Muscle layer of duodenum (tissue), 2 donors: ENCODE data around the gene SYNJ1.
"Not testable (repeated sequence)": the region's sequence is repeated elsewhere in the genome, so short reads cannot be mapped to it uniquely, and the experiment has no call there.

Experiments
- H3K27ac ChIP-seq: one replicate; pipeline ENCODE4 v1.7.0; 2013; ENCODE audit warnings: mild to moderate bottlenecking, low read length
- H3K27me3 ChIP-seq: one replicate; pipeline ENCODE4 v1.7.0; 2013; ENCODE audit warnings: low read depth, mild to moderate bottlenecking, control low read depth, low read length
- H3K36me3 ChIP-seq, 2 donors: one replicate each; pipeline ENCODE4 v1.7.0; 2013; ENCODE audit warnings: low read length in 2 of 2, control low read depth in 1 of 2, mild to moderate bottlenecking in 1 of 2; ENCODE audit not compliant: insufficient read depth in 2 of 2, control insufficient read depth in 1 of 2
- H3K4me1 ChIP-seq, 2 donors: one replicate each; pipeline ENCODE4 v1.7.0; 2013; ENCODE audit warnings: low read length in 2 of 2, mild to moderate bottlenecking in 2 of 2, control low read depth in 1 of 2, moderate library complexity in 1 of 2; ENCODE audit not compliant: insufficient read depth in 2 of 2, control insufficient read depth in 1 of 2
- H3K4me3 ChIP-seq, 2 donors: one replicate each; pipeline ENCODE4 v1.7.0; 2013; ENCODE audit warnings: low read length in 2 of 2, low read depth in 1 of 2, mild to moderate bottlenecking in 1 of 2
- H3K9me3 ChIP-seq, 2 donors: one replicate each; pipeline ENCODE4 v1.7.0; 2013; ENCODE audit warnings: low read length in 2 of 2, control low read depth in 1 of 2, mild to moderate bottlenecking in 1 of 2; ENCODE audit not compliant: control insufficient read depth in 1 of 2
- donor health status: healthy.

SYNJ1 gene

DNA sequence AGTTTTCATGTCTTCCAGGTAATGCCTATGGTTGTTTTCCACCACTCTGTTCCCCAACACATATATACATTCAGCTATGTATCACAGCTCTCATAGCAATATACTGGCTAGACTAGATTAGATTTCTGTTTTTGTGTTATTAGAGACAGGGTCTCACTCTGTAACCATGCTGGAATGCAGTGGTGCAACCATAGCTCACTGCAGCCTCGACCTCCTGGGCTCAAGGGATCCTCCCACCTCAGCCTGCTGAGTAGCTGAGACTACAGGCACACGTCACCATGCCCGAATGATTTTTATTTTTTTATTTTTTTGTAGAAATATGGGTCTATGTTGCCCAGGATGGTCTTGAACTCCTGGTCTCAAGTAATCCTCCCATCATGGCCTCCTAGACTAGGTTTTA is 37.7 kb downstream of the SYNJ1 start:
- peaks cover 13 to 16% of the 10 kb centered on the region in 2 donors for H3K36me3 ChIP-seq
- no peaks in the 10 kb centered on the region for H3K9me3 ChIP-seq
- H3K27ac ChIP-seq: no peak overlapping the region
- H3K4me1 ChIP-seq: no peaks in the 10 kb centered on the region
- no peaks in the 10 kb centered on the region for H3K27me3 ChIP-seq
- H3K4me3 ChIP-seq: no peak overlapping the region

DNA sequence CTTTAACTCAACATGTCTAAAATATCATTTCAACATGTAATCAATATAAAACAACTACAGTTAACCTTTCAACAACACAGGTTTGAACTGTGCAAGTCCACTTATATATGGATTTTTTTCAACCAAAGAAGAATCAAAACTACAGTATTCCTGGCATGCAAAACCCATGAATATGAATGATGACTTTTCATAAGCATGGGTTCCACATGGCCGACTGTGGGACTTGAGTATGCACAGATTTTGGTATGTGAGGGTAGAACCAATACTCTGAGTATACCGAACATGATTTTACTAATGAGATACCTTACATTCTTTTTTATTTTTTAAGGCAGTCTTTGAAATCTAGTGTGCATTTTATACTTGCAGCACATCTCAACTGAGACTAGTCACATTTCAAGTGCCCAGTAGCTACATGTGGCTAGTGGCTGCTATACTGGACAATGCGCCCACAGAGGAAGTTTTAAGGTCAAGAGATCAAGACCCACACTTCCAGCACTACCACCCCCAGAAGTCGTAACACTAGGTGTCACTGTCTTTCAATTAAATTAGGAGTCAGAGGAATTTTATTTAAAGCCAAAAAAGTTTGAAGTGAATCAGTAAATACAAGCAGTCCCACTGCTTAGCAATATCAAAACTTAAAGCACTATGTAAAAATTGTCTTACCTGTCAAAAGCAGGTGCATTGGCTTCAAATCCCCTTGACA is 40.0 kb downstream of the SYNJ1 start:
- H3K9me3 ChIP-seq: no peaks in the 10 kb centered on the region
- peaks cover 13 to 16% of the 10 kb centered on the region in 2 donors for H3K36me3 ChIP-seq
- H3K4me1 ChIP-seq: no peaks in the 10 kb centered on the region
- no peak overlapping the region for H3K27ac ChIP-seq
- no peaks in the 10 kb centered on the region for H3K27me3 ChIP-seq
- no peak overlapping the region for H3K4me3 ChIP-seq

DNA sequence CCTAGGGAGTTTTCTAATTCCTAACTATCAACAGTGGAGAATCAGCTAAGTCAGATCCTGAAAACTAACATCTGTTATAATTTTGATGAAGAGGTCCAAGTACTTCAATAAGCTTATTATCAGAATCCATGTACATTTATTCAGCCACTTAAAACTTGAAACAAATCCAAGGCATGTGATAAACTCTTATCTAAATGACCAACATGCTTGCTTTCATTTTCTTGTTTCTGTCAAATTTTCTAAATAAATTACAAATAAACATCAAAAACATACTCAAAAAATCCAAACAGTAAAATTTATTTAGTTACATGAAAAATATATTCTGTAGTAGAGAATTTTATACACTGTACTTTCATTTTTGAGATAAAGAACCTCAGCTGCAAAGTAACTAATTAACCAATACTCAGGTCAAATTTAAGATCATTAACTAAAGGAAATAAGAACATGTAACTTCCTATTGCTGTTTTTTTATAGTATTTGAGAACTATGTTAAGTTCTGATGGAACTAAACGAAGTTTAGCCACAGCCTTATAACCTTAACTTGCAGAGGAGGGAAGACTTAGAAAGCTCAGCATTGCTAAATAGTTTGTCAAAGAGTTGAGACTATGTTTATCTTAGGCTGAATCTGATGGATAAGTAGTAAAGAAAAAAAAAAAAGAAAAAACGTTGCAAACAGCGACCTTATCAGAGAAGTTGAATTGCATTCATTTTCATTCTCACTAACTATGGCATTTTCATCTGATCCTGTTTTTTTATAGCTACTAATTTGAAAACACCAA is 44.9 kb downstream of the SYNJ1 start:
- Histone ChIP-seq H3K4me3 (no peak overlapping the region), H3K36me3 (peaks cover 14 to 23% of the 10 kb centered on the region in 2 donors), H3K9me3 (no peaks in the 10 kb centered on the region), H3K27ac (no peak overlapping the region), H3K4me1 (no peaks in the 10 kb centered on the region), H3K27me3 (no peaks in the 10 kb centered on the region)

- Histone ChIP-seq H3K36me3 (peaks cover 30 to 32% of the 10 kb centered on the region in 2 donors), H3K27ac (no peak overlapping the region), H3K27me3 (no peaks in the 10 kb centered on the region), H3K4me3 (no peak overlapping the region), H3K4me1 (no peaks in the 10 kb centered on the region), H3K9me3 (no peaks in the 10 kb centered on the region)
These were observed 53.1 kb downstream of the SYNJ1 start for GRCh38 chr21:32674731-32675130.

DNA sequence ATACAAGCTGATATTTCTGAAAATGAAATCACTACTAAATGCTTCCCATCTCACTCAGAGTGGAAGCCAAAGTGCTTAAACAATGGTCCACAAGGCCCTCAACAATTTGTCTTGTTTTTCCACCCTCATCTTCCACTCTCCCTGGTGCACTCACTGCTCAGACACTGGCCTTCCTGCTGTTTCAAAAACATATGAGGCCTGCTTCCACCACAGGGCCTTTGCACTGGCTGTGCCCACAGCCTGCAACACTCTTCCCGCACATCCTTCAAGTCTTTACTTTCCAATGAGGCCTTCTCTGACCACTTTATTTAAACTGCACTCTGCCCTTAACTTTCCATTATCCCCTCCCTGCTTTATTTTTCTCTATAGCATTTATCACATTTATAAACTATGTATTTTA is 53.8 kb downstream of the SYNJ1 start:
- H3K27me3 ChIP-seq: no peaks in the 10 kb centered on the region
- no peaks in the 10 kb centered on the region for H3K4me1 ChIP-seq
- H3K9me3 ChIP-seq: no peaks in the 10 kb centered on the region
- H3K27ac ChIP-seq: no peak overlapping the region
- H3K4me3 ChIP-seq: no peak overlapping the region
- H3K36me3 ChIP-seq: peaks cover 34 to 36% of the 10 kb centered on the region in 2 donors

GRCh38 chr21:32666258-32666657 is 61.6 kb downstream of the SYNJ1 start:
- H3K27me3 ChIP-seq: no peaks in the 10 kb centered on the region
- H3K36me3 ChIP-seq: peaks cover 30 to 71% of the 10 kb centered on the region in 2 donors
- H3K4me1 ChIP-seq: no peaks in the 10 kb centered on the region
- H3K27ac ChIP-seq: no peak overlapping the region
- no peak overlapping the region for H3K4me3 ChIP-seq
- H3K9me3 ChIP-seq: peaks cover 8 to 11% of the 10 kb centered on the region in 2 donors

DNA sequence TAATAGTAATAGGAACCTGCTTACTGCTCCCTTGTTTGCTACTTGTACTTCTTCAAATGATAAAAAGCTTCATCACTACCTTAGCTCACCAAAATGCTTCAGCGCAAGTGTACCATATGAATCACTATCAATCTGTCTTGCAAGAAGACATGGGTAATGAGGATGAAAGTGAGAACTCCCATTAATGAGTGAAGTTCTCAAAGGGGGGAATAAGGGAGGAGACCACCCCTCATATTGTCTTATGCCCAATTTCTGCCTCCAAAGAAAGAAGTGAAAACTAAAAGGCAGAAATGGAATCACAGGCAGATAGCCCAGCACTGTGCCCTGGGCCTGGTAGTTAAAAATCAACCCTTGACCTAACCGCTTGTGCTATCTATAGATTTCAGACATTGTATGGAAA is 63.7 kb downstream of the SYNJ1 start:
- H3K27ac ChIP-seq, H3K4me3 ChIP-seq, H3K4me1 ChIP-seq, H3K27me3 ChIP-seq: not testable (repeated sequence)
- Histone ChIP-seq H3K36me3 (peaks cover 23 to 66% of the 10 kb centered on the region in 2 donors), H3K9me3 (peaks cover 8 to 11% of the 10 kb centered on the region in 2 donors)

DNA sequence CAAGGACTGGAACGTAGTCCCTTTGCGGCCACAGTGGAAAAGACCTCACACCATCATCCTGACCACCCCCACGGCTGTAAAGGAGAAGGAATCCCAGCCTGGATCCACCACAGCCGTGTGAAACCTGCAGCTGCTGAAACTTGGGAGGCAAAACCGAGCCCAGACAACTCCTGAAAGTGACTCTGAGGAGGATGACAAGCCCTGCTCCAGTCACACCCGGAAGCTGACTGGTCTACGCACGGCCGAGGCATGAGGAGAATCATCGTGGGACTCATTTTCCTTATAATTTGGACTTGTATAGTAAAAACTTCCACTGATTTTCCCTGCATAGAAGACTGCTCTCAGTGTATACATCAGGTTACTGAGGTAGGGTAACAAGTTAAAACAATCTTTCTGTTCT is 65.8 kb downstream of the SYNJ1 start:
- H3K4me1 ChIP-seq, H3K27me3 ChIP-seq, H3K27ac ChIP-seq, H3K4me3 ChIP-seq: not testable (repeated sequence)
- Histone ChIP-seq H3K36me3 (peaks cover 31 to 66% of the 10 kb centered on the region in 2 donors), H3K9me3 (peaks cover 8 to 11% of the 10 kb centered on the region in 2 donors)

GRCh38 chr21:32661026-32661782 is 66.6 kb downstream of the SYNJ1 start:
- H3K27me3 ChIP-seq, H3K27ac ChIP-seq, H3K4me3 ChIP-seq, H3K4me1 ChIP-seq: not testable (repeated sequence)
- H3K36me3 ChIP-seq: peaks cover 37 to 66% of the 10 kb centered on the region in 2 donors
- peaks cover 8 to 11% of the 10 kb centered on the region in 2 donors for H3K9me3 ChIP-seq

- Histone ChIP-seq H3K4me1 (no peaks in the 10 kb centered on the region), H3K4me3 (no peak overlapping the region), H3K27ac (no peak overlapping the region), H3K9me3 (no peaks in the 10 kb centered on the region), H3K27me3 (no peaks in the 10 kb centered on the region), H3K36me3 (peaks cover 35 to 53% of the 10 kb centered on the region in 2 donors)
These were observed 69.3 kb downstream of the SYNJ1 start for GRCh38 chr21:32658524-32658923.

GRCh38 chr21:32653326-32653901 is 74.4 kb downstream of the SYNJ1 start:
- Histone ChIP-seq H3K9me3 (no peaks in the 10 kb centered on the region), H3K36me3 (peaks cover 42 to 54% of the 10 kb centered on the region in 2 donors), H3K27me3 (no peaks in the 10 kb centered on the region), H3K4me3 (no peak overlapping the region), H3K4me1 (no peaks in the 10 kb centered on the region), H3K27ac (no peak overlapping the region)
